NCI-H187 (cell line): ENCODE results near the gene NOS1AP.

ENCODE experiments used
- DNase-seq, 2 experiments: peaks; one replicate each; lab custom pipeline; 2025; lab: John Stamatoyannopoulos, UW

Gene NOS1AP

GRCh38 chr1:162367073-162367472, 297.6 kb downstream of the NOS1AP start:
- no peak for DNase-seq

DNA sequence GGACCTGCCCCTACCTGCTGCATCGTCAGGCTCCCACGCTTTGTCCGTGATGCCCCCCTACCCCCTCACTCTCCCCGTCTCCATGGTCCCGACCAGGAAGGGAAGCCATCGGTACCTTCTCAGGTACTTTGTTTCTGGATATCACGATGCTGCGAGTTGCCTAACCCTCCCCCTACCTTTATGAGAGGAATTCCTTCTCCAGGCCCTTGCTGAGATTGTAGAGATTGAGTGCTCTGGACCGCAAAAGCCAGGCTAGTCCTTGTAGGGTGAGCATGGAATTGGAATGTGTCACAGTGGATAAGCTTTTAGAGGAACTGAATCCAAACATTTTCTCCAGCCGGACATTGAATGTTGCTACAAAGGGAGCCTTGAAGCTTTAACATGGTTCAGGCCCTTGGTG, 298.3 kb downstream of the NOS1AP start:
- DNase-seq, result no peak

- DNase-seq, result no peak
Measured at GRCh38 chr1:162368451-162368850, 299.0 kb downstream of the NOS1AP start.

DNA sequence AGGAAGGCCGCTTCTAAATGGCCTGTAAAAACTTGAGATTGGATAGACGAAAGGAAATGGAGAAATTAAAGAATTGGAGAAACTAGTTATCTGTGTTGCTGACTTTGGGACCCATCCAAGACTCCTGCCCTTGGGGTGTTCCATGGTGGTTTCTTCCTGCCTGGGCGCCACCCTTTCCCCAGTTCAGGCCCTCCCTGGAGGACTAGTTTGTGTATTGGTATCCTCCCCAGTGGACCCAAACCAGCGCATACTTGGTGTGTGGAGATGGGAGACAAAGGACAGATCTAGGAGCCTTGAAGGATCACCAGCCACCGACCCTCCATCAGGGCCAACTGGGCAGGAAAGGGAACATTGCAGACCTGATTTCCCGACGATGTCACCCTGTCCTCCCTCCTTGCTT, 300.1 kb downstream of the NOS1AP start:
- no peak for DNase-seq

GRCh38 chr1:162370161-162370560, 300.7 kb downstream of the NOS1AP start:
- DNase-seq, result peak; percentile 20 to 44

- no peak for DNase-seq
Measured at GRCh38 chr1:162370721-162371120, 301.2 kb downstream of the NOS1AP start.

DNA sequence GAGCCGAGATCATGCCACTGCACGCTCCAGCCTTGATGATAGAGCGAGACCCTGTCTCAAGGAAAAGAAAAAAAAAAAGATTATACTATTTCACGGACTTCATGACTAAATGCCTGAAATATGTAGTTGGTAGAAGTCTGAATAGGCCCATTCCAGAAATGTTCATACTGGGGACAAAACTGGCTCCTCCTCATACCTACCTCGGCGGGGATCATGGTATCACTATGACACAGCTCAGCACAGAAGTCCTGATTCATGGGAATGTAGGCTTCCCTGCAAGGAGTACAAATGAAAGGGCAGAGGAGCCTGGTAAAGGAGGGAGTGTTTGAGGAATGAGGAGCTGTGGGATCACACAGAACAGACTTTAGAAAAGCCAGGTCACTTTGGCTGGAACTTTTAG, 302.1 kb downstream of the NOS1AP start:
- no peak for DNase-seq

- DNase-seq, result no peak
Measured at GRCh38 chr1:162372159-162373071, 302.9 kb downstream of the NOS1AP start.

DNA sequence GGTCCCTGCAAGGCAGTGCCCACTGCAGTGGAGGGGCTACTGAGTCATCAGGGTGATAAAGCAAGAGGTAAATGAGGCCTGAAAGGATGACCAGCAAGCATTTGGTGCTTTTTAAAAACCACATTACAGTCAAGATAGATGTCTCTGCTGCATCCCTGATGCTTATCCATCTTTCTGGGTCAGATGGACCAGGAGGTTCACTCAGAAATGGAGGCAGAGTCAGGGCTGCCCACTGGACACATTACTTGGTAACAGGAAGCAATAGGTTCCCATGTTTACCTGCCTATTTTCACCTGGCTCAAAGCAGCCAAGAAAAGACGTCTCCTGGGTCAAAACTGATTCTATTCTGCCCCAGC, 303.6 kb downstream of the NOS1AP start:
- no peak for DNase-seq

DNA sequence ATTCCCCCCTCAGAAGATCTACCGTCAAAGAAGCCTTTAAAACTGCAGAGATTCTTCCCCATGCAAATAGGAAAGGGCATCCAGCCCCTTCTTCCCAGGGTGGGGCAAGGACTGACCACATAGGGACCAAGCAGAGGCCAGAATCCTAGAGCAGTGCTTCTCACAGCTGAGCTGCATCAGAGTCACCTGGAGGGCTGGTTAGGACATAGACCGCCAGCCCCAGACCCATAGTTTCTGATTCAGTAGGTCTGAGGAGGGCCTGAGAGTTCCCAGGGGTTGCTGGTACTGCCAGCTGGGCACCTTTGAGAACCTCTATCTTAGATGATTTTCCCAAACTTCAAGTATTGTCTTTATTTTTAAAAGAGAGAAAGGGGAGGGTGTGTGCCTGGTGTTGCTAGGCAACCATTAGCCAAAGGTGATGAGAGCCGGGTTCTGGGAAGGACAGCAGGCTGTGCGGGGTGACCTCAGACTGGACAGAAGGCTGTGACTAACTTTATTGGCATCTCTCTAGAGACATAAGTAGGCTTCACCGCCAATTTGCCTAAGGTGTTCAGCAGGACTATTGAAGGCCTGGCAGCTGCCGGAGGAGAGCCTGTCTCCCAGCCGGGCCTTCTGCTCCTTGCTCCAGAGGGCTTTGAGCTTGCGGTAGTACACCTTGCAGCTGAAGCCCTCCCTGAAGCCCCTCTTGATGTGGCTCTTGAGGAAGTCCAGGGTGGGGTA, 304.2 kb downstream of the NOS1AP start:
- no peak for DNase-seq

GRCh38 chr1:162374406-162374805, 304.9 kb downstream of the NOS1AP start:
- DNase-seq, result no peak

- DNase-seq, result no peak
Measured at GRCh38 chr1:162375463-162375862, 306.0 kb downstream of the NOS1AP start.

- DNase-seq, result no peak
Measured at GRCh38 chr1:162376691-162377090, 307.2 kb downstream of the NOS1AP start, which contains the start of gene SPATA46. TSS of gene SPATA46 (minus strand) at chr1:162376854. CDS start at chr1:162376790, 64 bp downstream.

DNA sequence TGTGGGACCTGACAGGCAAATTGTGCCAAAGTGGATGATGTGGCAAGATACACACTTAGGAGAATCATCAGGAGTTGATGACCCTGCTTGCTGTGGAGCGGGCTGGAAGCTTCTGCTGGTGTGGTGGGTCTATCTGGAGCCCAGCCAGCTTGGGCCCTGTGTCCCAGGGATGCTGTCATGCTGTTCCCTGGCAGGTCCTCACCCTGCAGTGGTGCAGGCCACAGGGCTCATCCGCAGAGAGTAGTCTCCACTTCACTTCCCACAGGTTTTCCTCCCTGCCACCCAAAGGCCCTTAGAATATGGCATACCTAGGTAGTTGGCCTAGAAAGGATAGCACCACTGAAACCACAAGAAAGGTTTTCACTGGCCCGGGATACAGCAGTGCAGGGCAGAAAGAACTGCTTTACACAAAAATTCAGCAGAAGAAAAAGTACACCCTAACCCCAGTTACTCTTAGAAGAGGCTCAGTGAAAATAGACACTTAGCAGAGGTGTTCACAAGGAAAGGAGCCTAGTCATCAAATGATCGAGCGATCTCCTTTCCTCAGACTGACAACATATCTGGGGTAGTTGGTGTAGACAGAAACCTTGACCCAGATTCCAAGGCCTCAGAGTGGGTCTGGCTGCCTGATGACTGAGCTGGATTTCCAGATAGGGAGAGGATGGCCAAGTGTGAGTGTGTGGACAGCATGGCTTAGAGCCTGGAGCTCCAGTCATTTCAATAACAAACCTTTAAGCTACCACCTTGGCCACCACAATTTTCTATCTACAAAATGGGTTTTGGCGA, 310.8 kb downstream of the NOS1AP start:
- no peak for DNase-seq

GRCh38 chr1:162381383-162381782, 311.9 kb downstream of the NOS1AP start, which contains the start of gene C1orf226:
TSS of gene C1orf226 (plus strand) at chr1:162381728. CDS start at chr1:162381902, 174 bp downstream.
- no peak for DNase-seq

- DNase-seq, result no peak
Measured at GRCh38 chr1:162381941-162382750, 312.7 kb downstream of the NOS1AP start.

- no peak for DNase-seq
Measured at GRCh38 chr1:162383091-162383490, 313.6 kb downstream of the NOS1AP start.

GRCh38 chr1:162383516-162383915, 314.0 kb downstream of the NOS1AP start:
- no peak for DNase-seq

DNA sequence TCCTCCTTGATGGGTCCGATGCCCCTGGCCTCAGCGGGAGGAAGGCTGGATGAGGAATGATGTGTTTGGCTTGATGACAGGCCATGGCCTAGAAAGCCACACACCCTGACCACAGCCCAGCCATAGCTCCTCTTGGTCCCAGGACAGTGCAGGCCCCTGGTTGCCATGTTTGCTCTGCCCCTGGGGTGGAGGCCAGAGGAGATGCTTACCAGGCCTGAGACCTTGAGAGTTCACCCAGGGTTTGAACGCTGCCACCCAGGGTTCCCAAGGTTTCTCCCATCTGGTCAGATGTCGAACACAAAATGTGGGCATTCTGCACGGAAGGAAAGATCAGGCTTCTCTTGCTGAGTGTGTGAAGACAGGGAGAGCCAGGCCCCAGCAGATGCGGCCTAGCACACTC, 314.6 kb downstream of the NOS1AP start:
- no peak for DNase-seq

DNA sequence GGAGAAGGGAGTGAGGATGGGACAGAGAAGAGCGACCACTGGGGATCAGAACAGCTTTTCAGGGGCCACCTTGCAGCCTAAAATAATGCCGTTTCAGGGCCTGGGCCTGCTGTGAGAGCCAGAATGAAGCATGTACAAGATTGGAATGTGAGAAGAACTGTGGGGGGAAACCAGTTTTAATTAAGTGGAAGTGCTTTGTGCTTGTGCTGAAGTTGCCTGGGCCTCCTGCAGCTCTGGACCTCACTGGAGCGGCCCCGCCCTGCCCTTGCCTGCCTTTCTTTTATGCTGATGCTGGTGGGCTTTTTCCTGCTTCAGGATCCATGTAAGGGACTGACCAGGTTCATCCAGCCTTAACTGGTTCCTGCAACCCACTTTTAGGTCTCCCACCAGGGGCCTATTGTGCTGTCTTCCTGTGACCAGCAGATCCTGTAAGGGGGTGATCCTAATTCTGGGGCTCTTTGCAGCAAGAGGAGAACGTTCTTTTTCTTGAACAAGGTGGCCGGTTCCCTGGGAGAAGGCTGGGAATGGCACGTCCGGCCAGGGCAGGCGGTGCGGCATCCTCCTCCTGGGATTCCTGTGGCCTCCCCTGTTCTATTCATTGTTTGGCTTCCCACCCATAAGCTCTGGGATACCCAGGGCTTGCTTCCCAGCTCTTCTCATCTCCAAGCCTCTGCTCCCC, 315.2 kb downstream of the NOS1AP start:
- DNase-seq, result no peak

DNA sequence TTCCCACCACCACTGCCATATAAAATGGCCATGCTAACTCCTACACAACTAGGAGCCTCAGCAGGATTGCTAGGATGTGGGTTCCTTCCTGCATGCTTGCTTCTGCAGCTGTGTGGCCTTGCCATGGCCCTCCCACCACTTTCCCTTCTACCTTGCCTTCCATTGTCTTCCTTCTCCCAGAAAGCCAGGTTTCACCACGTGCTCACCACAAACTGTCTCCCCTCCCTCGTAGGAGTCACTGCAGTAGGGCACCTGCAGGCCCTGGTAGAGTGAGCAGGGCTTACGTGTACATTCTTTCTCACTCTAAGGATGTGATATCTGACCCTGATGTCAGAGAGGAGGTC, 315.8 kb downstream of the NOS1AP start:
- no peak for DNase-seq
